HCT116 (cell line): Measurements from ENCODE around the gene COL18A1. TPM values are rescaled to one million over a fixed set of nuclear protein-coding genes. Genes with fewer than 3 reads are reported as not detected.

Source experiments
- ATAC-seq: fragments of 200-7000 bp; cut with Tn5 transposase; 2 replicates; pipeline ENCODE4 v1.9.1; 2020; ENCODE audit warnings: mild to moderate bottlenecking, moderate library complexity
- BruUV-seq: library from RNA; stranded (reverse); fragments of 400-500 nt; replicated peaks from 2 replicates; lab custom pipeline; 2021; lab: Mats Ljungman, UMichigan
- CTCF ChIA-PET: fragments of 300-600 bp; sonication (Branson Sonifier 250); formaldehyde crosslinking; loops from one replicate; lab custom pipeline; 2021; ENCODE audit warnings: antibody characterized with exemption; lab: Charles Lee
- POLR2A ChIA-PET: fragments of 300-600, 350-600 bp; sonication (Branson Sonifier 250); formaldehyde crosslinking; loops from one replicate; lab custom pipeline; 2021; ENCODE audit warnings: antibody characterized with exemption; lab: Charles Lee
- RAD21 ChIA-PET, 2 experiments: fragments of 300-600 bp; sonication (Branson Sonifier 250); formaldehyde crosslinking; loops; one replicate each; lab custom pipeline; 2023; ENCODE audit warnings: low total read pairs in 2 of 2; ENCODE audit not compliant: uncharacterized antibody in 2 of 2, unreplicated experiment in 2 of 2, low non-redundant PET in 1 of 2; lab: Charles Lee
- DNase-seq: peaks from one replicate; pipeline ENCODE4 v3.0.0-alpha.2; 2010; ENCODE audit warnings: low read depth, low spot score
- H2AFZ ChIP-seq: fragments of 200-600 bp; shearing (Covaris generic), sonication (generic); 2 replicates; pipeline ENCODE4 v1.6.1; 2017; ENCODE audit warnings: low read depth, mixed run types, mixed read lengths, antibody characterized with exemption, low read length; ENCODE audit not compliant: poor library complexity, severe bottlenecking
- H3K27ac ChIP-seq: 2 replicates; pipeline ENCODE4 v1.5.1; 2012; ENCODE audit warnings: low read depth, low read length
- H3K27me3 ChIP-seq: fragments of 200-600 bp; sonication (generic); 2 replicates; pipeline ENCODE4 v1.6.1; 2016; ENCODE audit warnings: mixed run types, low read length, mixed read lengths; ENCODE audit not compliant: insufficient read depth
- H3K36me3 ChIP-seq, 2 experiments: fragments of 200-500 bp in 1 of 2; fragments of 200-600 bp in 1 of 2; sonication (Bioruptor generic) in 1 of 2; sonication (generic) in 1 of 2; 2 replicates each; pipeline versions ENCODE4 v1.5.1 to v1.6.1; 2014 to 2016; ENCODE audit warnings: low read length in 2 of 2, inconsistent platforms in 1 of 2, mixed read lengths in 1 of 2, mixed run types in 1 of 2; ENCODE audit not compliant: insufficient read depth in 2 of 2, control insufficient read depth in 1 of 2
- H3K4me1 ChIP-seq, 2 experiments: fragments of 200-600 bp in 1 of 2; sonication (generic) in 1 of 2; 2 replicates each; pipeline versions ENCODE4 v1.5.1 to v1.6.1; 2012 to 2017; ENCODE audit warnings: low read length in 2 of 2, inconsistent platforms in 1 of 2, mild to moderate bottlenecking in 1 of 2, mixed read lengths in 1 of 2, mixed run types in 1 of 2, moderate library complexity in 1 of 2; ENCODE audit not compliant: insufficient read depth in 2 of 2, control insufficient read depth in 1 of 2
- H3K4me2 ChIP-seq: fragments of 200-600 bp; sonication (generic); 2 replicates; pipeline ENCODE4 v1.6.1; 2017; ENCODE audit warnings: mixed run types, low read length, mixed read lengths
- H3K4me3 ChIP-seq, 2 experiments: fragments of 200-600 bp in 1 of 2; sonication (generic) in 1 of 2; replicated peaks in 1 of 2; 2 replicates each; pipeline ENCODE4 v1.5.1; 2011 to 2016; ENCODE audit warnings: low read length in 2 of 2, control low read depth in 1 of 2, low read depth in 1 of 2, mild to moderate bottlenecking in 1 of 2, mixed read lengths in 1 of 2, mixed run types in 1 of 2
- H3K79me2 ChIP-seq: fragments of 200-600 bp; sonication (generic); 2 replicates; pipeline ENCODE4 v1.6.1; 2017; ENCODE audit warnings: mild to moderate bottlenecking, mixed run types, low read length, moderate library complexity, mixed read lengths; ENCODE audit not compliant: insufficient read depth
- H3K9ac ChIP-seq: fragments of 200-600 bp; sonication (generic); 2 replicates; pipeline ENCODE4 v1.6.1; 2016; ENCODE audit warnings: low read length, mixed read lengths
- H3K9me2 ChIP-seq: fragments of 200-600 bp; sonication (generic), shearing (Covaris generic); 2 replicates; pipeline ENCODE4 v1.6.1; 2017; ENCODE audit warnings: mixed run types, mild to moderate bottlenecking, moderate library complexity; ENCODE audit not compliant: insufficient read depth
- H3K9me3 ChIP-seq, 2 experiments: fragments of 200-500 bp in 1 of 2; fragments of 200-600 bp in 1 of 2; sonication (Bioruptor generic) in 1 of 2; sonication (generic) in 1 of 2; 2 replicates each; pipeline ENCODE4 v1.6.1; 2014 to 2017; ENCODE audit warnings: low read length in 2 of 2, mixed read lengths in 2 of 2, inconsistent platforms in 1 of 2, low read depth in 1 of 2, mild to moderate bottlenecking in 1 of 2, mixed run types in 1 of 2, moderate library complexity in 1 of 2; ENCODE audit not compliant: control insufficient read depth in 1 of 2, insufficient read depth in 1 of 2
- H4K20me1 ChIP-seq: fragments of 200-600 bp; sonication (generic), shearing (Covaris generic); 2 replicates; pipeline ENCODE4 v1.6.1; 2017; ENCODE audit warnings: mixed run types, mild to moderate bottlenecking, moderate library complexity; ENCODE audit not compliant: insufficient read depth
- ATF3 ChIP-seq: IDR thresholded peaks from 2 replicates; pipeline ENCODE4 v1.6.1; 2012
- CBX3 ChIP-seq: IDR thresholded peaks from 2 replicates; pipeline ENCODE4 v1.6.1; 2012; ENCODE audit warnings: low read depth
- EGR1 ChIP-seq: IDR thresholded peaks from 2 replicates; pipeline ENCODE4 v1.6.1; 2012; ENCODE audit warnings: low read depth
- ELF1 ChIP-seq: IDR thresholded peaks from 2 replicates; pipeline ENCODE4 v1.6.1; 2012; ENCODE audit warnings: low read depth, borderline replicate concordance
- EZH2 ChIP-seq: fragments of 200-600 bp; sonication (generic); IDR thresholded peaks from 2 replicates; pipeline ENCODE4 v1.6.1; 2017; ENCODE audit warnings: antibody characterized with exemption, mixed run types
- EZH2phosphoT487 ChIP-seq: fragments of 200-600 bp; IDR thresholded peaks from 2 replicates; pipeline ENCODE4 v1.6.1; 2018; ENCODE audit warnings: antibody characterized with exemption, borderline replicate concordance
- FOSL1 ChIP-seq: IDR thresholded peaks from 2 replicates; pipeline ENCODE4 v1.6.1; 2012; ENCODE audit warnings: low read depth
- JUND ChIP-seq: IDR thresholded peaks from 2 replicates; pipeline ENCODE4 v1.6.1; 2012
- MAX ChIP-seq: IDR thresholded peaks from 2 replicates; pipeline ENCODE4 v1.6.1; 2012
- POLR2A ChIP-seq: IDR thresholded peaks from 2 replicates; pipeline ENCODE4 v1.7.0; 2011; ENCODE audit warnings: borderline replicate concordance; ENCODE audit not compliant: insufficient read depth, insufficient read length; ENCODE audit errors: extremely low read depth
- POLR2AphosphoS5 ChIP-seq: IDR thresholded peaks from 2 replicates; pipeline ENCODE4 v1.6.1; 2011; ENCODE audit warnings: mild to moderate bottlenecking, low read depth, low read length, moderate library complexity
- RAD21 ChIP-seq: IDR thresholded peaks from 2 replicates; pipeline ENCODE4 v1.6.1; 2012; ENCODE audit warnings: low read depth, mild to moderate bottlenecking
- SIN3A ChIP-seq: IDR thresholded peaks from 2 replicates; pipeline ENCODE4 v1.6.1; 2012; ENCODE audit warnings: low read depth
- SP1 ChIP-seq: IDR thresholded peaks from 2 replicates; pipeline ENCODE4 v1.6.1; 2012; ENCODE audit warnings: low read depth
- TCF7L2 ChIP-seq: IDR thresholded peaks from 2 replicates; pipeline ENCODE4 v1.7.0; 2011; ENCODE audit warnings: borderline replicate concordance, inconsistent platforms; ENCODE audit not compliant: insufficient read depth, insufficient read length; ENCODE audit errors: extremely low read depth
- ZFX ChIP-seq: fragments of 450-650 bp; IDR thresholded peaks from 2 replicates; pipeline ENCODE4 v1.6.1; 2017
- ZNF274 ChIP-seq: fragments of 200-500 bp; sonication (Bioruptor generic); IDR thresholded peaks from 2 replicates; pipeline ENCODE4 v1.6.1; 2014; ENCODE audit warnings: mild to moderate bottlenecking, low read depth, low read length, inconsistent platforms
- intact Hi-C: fragments of 100-400 bp; cut with micrococcal nuclease; formaldehyde crosslinking; loops from 2 replicates; pipeline ENCODE4 v1.10.0; 2022
- total RNA-seq: library from RNA; stranded (reverse); gene quantifications from one replicate; pipeline ENCODE4 v1.2.1, GENCODE V29; 2021; ENCODE audit not compliant: unreplicated experiment
- TF ChIP-seq, protein P1 (sequence below), 3 experiments: fragments of 200-600 bp in 1 of 3; sonication (generic) in 1 of 3; IDR thresholded peaks in 2 of 3; conservative IDR thresholded peaks in 1 of 3; 2 replicates each; pipeline ENCODE4 v1.5.1; 2012 to 2017; ENCODE audit warnings: low read depth in 2 of 3, low read length in 2 of 3, antibody characterized with exemption in 1 of 3, borderline replicate concordance in 1 of 3, control low read depth in 1 of 3, mild to moderate bottlenecking in 1 of 3, mixed read lengths in 1 of 3, mixed run types in 1 of 3, moderate library complexity in 1 of 3; ENCODE audit not compliant: insufficient read depth in 1 of 3

COL18A1 gene
- total RNA-seq, 1 experiment from 2014 or later = 59.5 TPM

DNA sequence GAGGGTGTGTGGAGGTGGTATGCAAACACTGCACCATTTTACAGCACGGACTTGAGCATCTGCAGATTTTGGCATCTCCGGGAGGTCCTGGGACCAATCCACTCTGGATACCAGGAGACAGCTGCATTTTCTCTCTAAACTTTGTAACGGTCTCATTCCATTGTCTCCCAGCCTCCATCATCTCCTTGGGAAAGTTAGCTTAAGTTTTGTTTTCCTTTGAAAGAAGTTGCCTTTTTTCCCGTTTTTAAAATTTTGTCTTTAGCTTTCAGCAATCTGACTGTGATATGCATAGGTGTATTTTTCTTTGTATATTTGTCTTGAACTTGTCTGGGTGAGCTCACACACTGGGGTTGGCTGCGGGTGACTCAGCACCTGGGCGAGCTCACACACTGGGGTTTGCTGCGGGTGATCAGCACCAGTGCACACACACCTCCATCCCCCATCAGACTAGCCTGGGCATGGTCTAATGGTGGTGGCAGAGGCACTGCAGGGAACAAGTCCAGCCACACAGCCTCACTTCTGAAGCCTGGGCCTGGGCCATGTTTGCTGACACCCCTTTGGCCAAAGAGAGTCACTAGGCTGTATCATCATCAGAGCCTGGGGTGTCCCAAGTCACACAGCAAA is 32.1 kb upstream of the COL18A1 start:
- Histone ChIP-seq H3K27me3 (no peaks in the 10 kb centered on the region), H3K9ac (no peak overlapping the region), H3K9me3 (no peaks in the 10 kb centered on the region), H3K9me2 (no peaks in the 10 kb centered on the region), H3K27ac (no peak overlapping the region), H3K79me2 (no peaks in the 10 kb centered on the region), H3K4me2 (no peak overlapping the region), H3K4me3 (no peak overlapping the region), H2AFZ (no peak overlapping the region), H3K4me1 (peaks cover 0 to 8% of the 10 kb centered on the region in 2 experiments; a peak in 2 of 4 replicates), H3K36me3 (no peaks in the 10 kb centered on the region), H4K20me1 (no peaks in the 10 kb centered on the region)
- no peak; the same call in 1 of the 2 replicates for ATAC-seq
- ChIA-PET RAD21 (no interaction called here), CTCF (no interaction called here), POLR2A (no interaction called here)
- no peak for TF ChIP-seq FOSL1
- no peak for TF ChIP-seq ZFX
- no peak for TF ChIP-seq EZH2
- TF ChIP-seq POLR2AphosphoS5 = no peak
- no TSS peak for BruUV-seq
- intact Hi-C loops = no loop called here
- DNase-seq = no peak

GRCh38 chr21:45373991-45374816 is 30.8 kb upstream of the COL18A1 start:
- no peak overlapping the region for H3K9ac ChIP-seq
- DNase-seq = no peak
- no TSS peak for BruUV-seq
- H3K36me3 ChIP-seq = no peaks in the 10 kb centered on the region
- no peak overlapping the region for H3K4me2 ChIP-seq
- no peak for TF ChIP-seq ZNF274
- no peak for TF ChIP-seq RAD21
- no peak for TF ChIP-seq FOSL1
- TF ChIP-seq SIN3A = no peak
- no peak for TF ChIP-seq TCF7L2
- TF ChIP-seq ATF3 = no peak
- TF ChIP-seq EZH2 = no peak
- TF ChIP-seq JUND = no peak
- TF ChIP-seq, protein P1, sequence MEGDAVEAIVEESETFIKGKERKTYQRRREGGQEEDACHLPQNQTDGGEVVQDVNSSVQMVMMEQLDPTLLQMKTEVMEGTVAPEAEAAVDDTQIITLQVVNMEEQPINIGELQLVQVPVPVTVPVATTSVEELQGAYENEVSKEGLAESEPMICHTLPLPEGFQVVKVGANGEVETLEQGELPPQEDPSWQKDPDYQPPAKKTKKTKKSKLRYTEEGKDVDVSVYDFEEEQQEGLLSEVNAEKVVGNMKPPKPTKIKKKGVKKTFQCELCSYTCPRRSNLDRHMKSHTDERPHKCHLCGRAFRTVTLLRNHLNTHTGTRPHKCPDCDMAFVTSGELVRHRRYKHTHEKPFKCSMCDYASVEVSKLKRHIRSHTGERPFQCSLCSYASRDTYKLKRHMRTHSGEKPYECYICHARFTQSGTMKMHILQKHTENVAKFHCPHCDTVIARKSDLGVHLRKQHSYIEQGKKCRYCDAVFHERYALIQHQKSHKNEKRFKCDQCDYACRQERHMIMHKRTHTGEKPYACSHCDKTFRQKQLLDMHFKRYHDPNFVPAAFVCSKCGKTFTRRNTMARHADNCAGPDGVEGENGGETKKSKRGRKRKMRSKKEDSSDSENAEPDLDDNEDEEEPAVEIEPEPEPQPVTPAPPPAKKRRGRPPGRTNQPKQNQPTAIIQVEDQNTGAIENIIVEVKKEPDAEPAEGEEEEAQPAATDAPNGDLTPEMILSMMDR (IDR thresholded peaks at IDR 0.05 in 2 of 3, conservative IDR thresholded peaks at IDR 0.05 in 1 of 3; ENCODE audit: borderline replicate concordance in 1 of 3, insufficient read depth in 1 of 3, low read depth in 2 of 3, low read length in 2 of 3) = no peak
- no peak for TF ChIP-seq POLR2AphosphoS5
- TF ChIP-seq CBX3 = no peak
- no peak for TF ChIP-seq ELF1
- no peak for TF ChIP-seq MAX
- TF ChIP-seq EGR1 = no peak
- no peak for TF ChIP-seq SP1
- TF ChIP-seq EZH2phosphoT487 = no peak
- TF ChIP-seq POLR2A = no peak
- H4K20me1 ChIP-seq = no peaks in the 10 kb centered on the region
- H3K79me2 ChIP-seq = no peaks in the 10 kb centered on the region
- no peak for ATAC-seq
- H3K27me3 ChIP-seq = no peaks in the 10 kb centered on the region
- H2AFZ ChIP-seq = no peak overlapping the region
- no peaks in the 10 kb centered on the region for H3K9me2 ChIP-seq
- ChIA-PET RAD21 (no interaction called here), CTCF (no interaction called here), POLR2A (no interaction called here)
- H3K27ac ChIP-seq = no peak overlapping the region
- H3K9me3 ChIP-seq = no peaks in the 10 kb centered on the region
- H3K4me1 ChIP-seq = peaks cover 0 to 6% of the 10 kb centered on the region in 2 experiments; a peak in 1 of 4 replicates
- no peak overlapping the region for H3K4me3 ChIP-seq
- intact Hi-C loops = no loop called here
